Prostate gland (tissue), 2 donors: Measurements from ENCODE around the gene ARHGEF19. TPM values are rescaled to one million over a fixed set of nuclear protein-coding genes. Genes with fewer than 3 reads are reported as not detected.

ENCODE experiments used
- DNase-seq: peaks from one replicate; pipeline ENCODE4 v3.0.0-alpha.2; 2019; ENCODE audit warnings: low spot score
- H3K27ac ChIP-seq, 2 donors: fragments of 200-600 bp; sonication (generic); 2 replicates each; pipeline ENCODE4 v1.5.1; 2017 to 2019
- H3K27me3 ChIP-seq: fragments of 200-600 bp; sonication (generic); replicated peaks from 2 replicates; pipeline ENCODE4 v1.5.1; 2019; ENCODE audit not compliant: insufficient read depth
- H3K36me3 ChIP-seq, 2 donors: fragments of 200-600 bp; sonication (generic); 1 replicate in 1 of 2; 2 replicates in 1 of 2; pipeline versions ENCODE4 v1.5.1 to v1.8.1; 2017 to 2019
- H3K4me1 ChIP-seq: fragments of 200-600 bp; sonication (generic); replicated peaks from 2 replicates; pipeline ENCODE4 v1.5.1; 2019
- H3K4me3 ChIP-seq, 2 donors: fragments of 200-600 bp; sonication (generic); 2 replicates each; pipeline ENCODE4 v1.5.1; 2017 to 2019
- H3K9me3 ChIP-seq: fragments of 200-600 bp; sonication (generic); 2 replicates; pipeline ENCODE4 v1.5.1; 2017
- CTCF ChIP-seq, 4 experiments: fragments of 200-600 bp in 2 of 4; fragments of 450-650 bp in 2 of 4; sonication (generic) in 2 of 4; IDR thresholded peaks; 1 replicate in 3 of 4; 2 replicates in 1 of 4; pipeline ENCODE4 v1.5.1; 2016 to 2019; ENCODE audit warnings: antibody characterized with exemption in 4 of 4, mild to moderate bottlenecking in 2 of 4, moderate library complexity in 2 of 4
- POLR2A ChIP-seq: fragments of 450-650 bp; IDR thresholded peaks from one replicate; pipeline ENCODE4 v1.6.1; 2016; ENCODE audit warnings: antibody characterized with exemption, mild to moderate bottlenecking
- POLR2AphosphoS5 ChIP-seq: sonication (generic); formaldehyde crosslinking; IDR thresholded peaks from one replicate; pipeline ENCODE4 v1.6.1; 2017; ENCODE audit warnings: antibody characterized with exemption
- WGBS: methylation state at CpG from one replicate; pipeline ENCODE4 v1.1.5; 2018; 5-methylcytosine and 5-hydroxymethylcytosine counted together
- intact Hi-C: fragments of 100-400 bp; cut with DNase I; formaldehyde crosslinking; loops from one replicate; pipeline ENCODE4 v1.14.2; 2022
- total RNA-seq, 2 donors: library from RNA; depleted of rRNA; stranded (reverse); fragments of >200 nt; gene quantifications; one replicate each; pipeline ENCODE4 v1.1.0, GENCODE V29; 2016

ARHGEF19 gene
- total RNA-seq, 2 donors from 2014 or later: 13.1 to 18.8 TPM

- H3K9me3 ChIP-seq: no peaks in the 10 kb centered on the region
- no peaks in the 10 kb centered on the region for H3K36me3 ChIP-seq
- H3K27me3 ChIP-seq: no peaks in the 10 kb centered on the region
- H3K4me3 ChIP-seq: peak overlapping the region; percentile 43 to 50
- intact Hi-C loops: loop anchor here (2.0 kb wide), 2 partner anchors 29 to 71 kb away; no protein-coding TSS in a partner anchor
- 34% methylated on average over 17 of the region's 17 CpGs for WGBS
- peak overlapping the region; percentile 69 to 76 for H3K27ac ChIP-seq
- no peaks in the 10 kb centered on the region for H3K4me1 ChIP-seq
- DNase-seq: no peak
- TF ChIP-seq POLR2A (no peak), POLR2AphosphoS5 (no peak), CTCF (IDR thresholded peaks at IDR 0.05) (no peak)
These were observed 58.3 kb downstream of the ARHGEF19 start for GRCh38 chr1:16153999-16154673.

DNA sequence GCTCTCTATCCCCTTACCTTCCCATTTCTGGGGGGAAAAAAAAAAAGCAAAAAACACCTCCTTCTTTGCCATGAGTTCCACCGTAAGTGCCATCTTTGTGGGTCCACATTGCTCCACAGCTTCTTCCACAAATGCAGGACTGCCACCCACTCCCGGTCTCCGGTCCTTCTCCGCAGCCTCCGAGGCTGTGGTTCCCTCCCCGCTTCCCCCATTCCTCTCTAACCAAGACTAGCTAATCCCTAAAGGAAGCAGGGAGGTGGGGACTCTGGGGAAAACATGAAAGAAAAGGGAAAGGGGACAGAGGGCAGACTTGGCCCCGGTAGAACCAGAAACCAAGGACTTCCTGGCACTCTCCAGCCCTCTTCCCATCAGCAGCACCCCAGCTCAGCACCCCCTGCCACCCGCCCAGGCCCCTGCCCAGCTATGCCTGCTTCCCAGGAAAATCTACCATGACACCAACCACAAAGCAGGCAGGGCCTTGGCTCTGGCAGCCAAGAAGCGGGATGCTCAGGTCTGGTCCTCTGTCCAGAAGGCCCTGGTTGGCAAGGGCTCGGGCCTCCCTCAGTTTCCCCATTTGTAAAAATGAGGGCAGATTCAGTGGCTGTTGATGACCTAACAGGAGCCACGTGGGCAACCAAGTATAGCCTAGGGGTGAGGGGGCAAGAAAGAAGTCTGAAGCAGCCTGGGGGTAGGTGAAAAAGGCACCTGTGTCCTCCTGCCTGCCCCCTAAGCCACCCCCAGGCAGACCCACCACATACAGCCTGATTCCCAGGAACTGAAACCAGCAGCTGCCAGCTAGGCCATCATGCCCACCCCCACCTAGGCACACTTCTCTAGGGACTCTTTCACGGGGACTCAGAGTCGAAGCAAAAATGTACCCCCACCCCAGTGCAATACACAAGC lies 59.1 kb downstream of the ARHGEF19 start:
- no peaks in the 10 kb centered on the region for H3K9me3 ChIP-seq
- DNase-seq: no peak
- H3K4me1 ChIP-seq: no peaks in the 10 kb centered on the region
- peak overlapping the region; percentile 13 to 43 for H3K4me3 ChIP-seq
- H3K27me3 ChIP-seq: no peaks in the 10 kb centered on the region
- intact Hi-C loops: no loop called here
- no peaks in the 10 kb centered on the region for H3K36me3 ChIP-seq
- TF ChIP-seq POLR2A (no peak), CTCF (IDR thresholded peaks at IDR 0.05) (no peak), POLR2AphosphoS5 (no peak)
- peak overlapping the region; percentile 69 to 76 for H3K27ac ChIP-seq
- 48% methylated on average over 12 of the region's 13 CpGs for WGBS

- Histone ChIP-seq H3K36me3 (no peaks in the 10 kb centered on the region), H3K27me3 (no peaks in the 10 kb centered on the region), H3K9me3 (no peaks in the 10 kb centered on the region), H3K27ac (peak overlapping the region; percentile 69 to 76), H3K4me1 (no peaks in the 10 kb centered on the region), H3K4me3 (peak overlapping the region in 1 of 2 donors; percentile 13)
- DNase-seq: no peak
- intact Hi-C loops: no loop called here
- WGBS: 63% methylated on average over 16 of the region's 16 CpGs
- TF ChIP-seq CTCF (IDR thresholded peaks at IDR 0.05) (no peak), POLR2AphosphoS5 (no peak)
These were observed 59.9 kb downstream of the ARHGEF19 start for GRCh38 chr1:16152481-16153087.

- WGBS: 91% methylated on average over 2 of the region's 4 CpGs
- no peaks in the 10 kb centered on the region for H3K4me1 ChIP-seq
- H3K27ac ChIP-seq: peak overlapping the region; percentile 69 to 76
- H3K36me3 ChIP-seq: no peaks in the 10 kb centered on the region
- no peak overlapping the region for H3K4me3 ChIP-seq
- intact Hi-C loops: no loop called here
- H3K9me3 ChIP-seq: no peaks in the 10 kb centered on the region
- no peak for TF ChIP-seq CTCF (IDR thresholded peaks at IDR 0.05)
- no peak for TF ChIP-seq POLR2A
- TF ChIP-seq POLR2AphosphoS5: no peak
- no peaks in the 10 kb centered on the region for H3K27me3 ChIP-seq
- no peak for DNase-seq
These were observed 60.5 kb downstream of the ARHGEF19 start for GRCh38 chr1:16151995-16152384.
